Upper lobe of left lung (tissue), 4 donors: ENCODE measurements around the gene CAMK4.

Experiments
- CTCF ChIP-seq, 6 experiments: fragments of 450-650 bp in 4 of 6; fragments of 200-600 bp in 2 of 6; sonication (generic) in 2 of 6; IDR thresholded peaks; one replicate each; pipeline ENCODE4 v1.5.1; 2016 to 2019; ENCODE audit warnings: antibody characterized with exemption in 6 of 6
- POLR2A ChIP-seq, 4 donors: fragments of 450-650 bp; IDR thresholded peaks; one replicate each; pipeline ENCODE4 v1.5.1; 2016 to 2017; ENCODE audit warnings: antibody characterized with exemption in 4 of 4, mild to moderate bottlenecking in 2 of 4
- POLR2AphosphoS5 ChIP-seq, 2 donors: sonication (generic); formaldehyde crosslinking; IDR thresholded peaks; one replicate each; pipeline ENCODE4 v1.5.1; 2017; ENCODE audit warnings: antibody characterized with exemption in 2 of 2

- TF ChIP-seq CTCF (IDR thresholded peaks at IDR 0.05), result no peak
- no peak for TF ChIP-seq POLR2AphosphoS5 (IDR thresholded peaks at IDR 0.05)
- no peak for TF ChIP-seq POLR2A (IDR thresholded peaks at IDR 0.05)
Measured at GRCh38 chr5:111187079-111187478, 37.1 kb upstream of the CAMK4 start.
